ENCODE data around the gene CHST7.
"Not testable (repeated sequence)": the region's sequence is repeated elsewhere in the genome, so short reads cannot be mapped to it uniquely, and the experiment has no call there.

The CHST7 gene

GRCh38 chrX:46573331-46573891, at the start of gene CHST7:
Gene CHST7, plus strand, starts transcription at chrX:46573765. Its CDS starts 167 bp downstream, at chrX:46573932.
- peak; percentile 41 for DNase-seq (ENCODE audit: low read depth)

DNA sequence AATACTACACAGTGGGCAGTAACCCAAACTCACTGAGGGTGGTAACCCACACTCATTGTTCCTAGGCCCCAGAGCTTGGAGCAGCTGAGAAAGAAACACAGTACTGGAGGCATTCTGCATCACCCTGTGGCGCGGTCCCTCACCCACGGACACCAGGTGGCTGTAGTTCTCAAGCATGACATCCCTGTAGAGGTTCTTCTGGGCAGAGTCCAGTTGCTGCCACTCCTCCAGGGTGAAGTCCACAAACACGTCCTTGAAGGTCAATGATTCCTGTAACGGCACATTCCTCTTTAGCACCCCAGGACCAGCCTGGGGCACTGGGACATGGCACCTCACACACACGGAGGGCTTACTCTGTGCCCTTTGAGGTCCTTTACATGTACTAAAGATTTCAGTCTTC, 44.9 kb upstream of the CHST7 start:
- not testable (repeated sequence) for DNase-seq (ENCODE audit: low read depth)

DNA sequence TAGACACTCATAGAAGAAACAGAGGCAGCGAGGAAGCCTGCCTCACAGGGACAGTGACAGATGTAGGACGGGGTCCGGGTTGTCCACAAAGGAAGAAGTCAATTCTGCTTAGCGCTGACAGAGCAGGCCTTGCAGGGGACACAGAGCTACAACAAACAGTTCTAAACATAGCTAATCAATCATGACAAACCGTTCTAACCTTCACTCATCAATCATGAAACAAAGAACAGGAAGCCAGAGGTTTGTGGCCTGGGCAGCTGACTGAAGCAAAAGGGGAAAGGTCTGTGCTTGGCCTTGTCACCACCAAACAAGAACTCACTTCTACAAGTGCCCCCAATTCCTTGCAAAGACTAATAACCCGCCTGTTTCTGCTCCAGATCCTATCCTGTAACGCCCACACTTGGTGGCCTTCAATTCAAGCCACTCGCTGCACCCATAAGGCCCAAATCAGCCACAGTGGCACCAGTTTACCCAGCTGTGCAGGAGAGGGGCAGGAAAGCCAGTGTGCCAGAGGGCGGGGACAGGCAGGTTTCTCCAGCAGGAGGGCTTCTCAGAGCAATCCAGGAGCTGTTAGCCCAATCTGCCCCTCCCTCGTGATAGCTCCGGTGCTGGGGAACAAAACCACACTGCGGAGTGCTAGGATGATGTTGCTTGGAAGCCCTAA, 43.7 kb upstream of the CHST7 start:
- DNase-seq (ENCODE audit: low read depth): not testable (repeated sequence)

DNA sequence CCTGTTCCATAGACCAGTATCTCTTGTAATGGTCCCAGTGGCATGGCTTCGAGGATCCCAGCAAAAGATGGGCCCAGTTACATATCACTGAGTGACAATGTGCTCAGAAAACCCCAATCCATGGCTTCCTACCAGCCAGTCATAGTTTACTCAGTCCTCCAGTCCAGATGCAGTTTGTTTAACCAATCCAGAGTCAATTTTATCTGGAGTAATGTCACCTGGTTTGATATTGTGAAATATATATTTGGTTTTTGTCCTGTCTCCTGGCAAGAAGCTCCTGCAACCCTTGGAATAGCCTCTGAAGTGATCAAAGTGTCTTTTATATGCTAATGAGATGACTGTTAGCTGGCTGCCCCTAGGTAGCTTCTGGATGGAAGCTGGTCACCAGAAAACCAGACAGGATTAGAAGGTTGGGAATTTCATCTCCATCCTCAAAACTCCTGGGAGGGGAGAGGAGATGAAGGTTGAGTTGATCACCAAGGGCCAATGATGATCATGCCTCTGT, 43.1 kb upstream of the CHST7 start:
- not testable (repeated sequence) for DNase-seq (ENCODE audit: low read depth)

DNA sequence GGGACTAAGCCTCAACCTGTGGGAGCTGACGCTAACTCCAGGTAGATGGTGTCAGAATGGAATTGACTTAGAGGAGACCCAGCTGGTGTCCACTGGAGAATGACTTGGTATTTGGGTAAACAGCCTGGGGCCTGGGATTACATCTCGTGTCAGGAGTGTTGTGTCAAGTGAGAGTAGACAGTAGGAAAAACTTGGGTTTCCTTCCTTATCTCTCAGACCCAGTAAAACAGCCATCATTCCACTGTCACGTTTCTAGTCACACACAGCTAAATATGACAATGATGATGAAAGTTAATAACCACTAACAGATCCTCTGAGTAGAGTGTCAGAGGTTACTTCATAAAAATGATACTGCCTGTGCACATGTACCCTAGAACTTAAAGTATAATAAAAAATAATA, 42.1 kb upstream of the CHST7 start:
- no peak for DNase-seq (ENCODE audit: low read depth)

- DNase-seq (ENCODE audit: low read depth): no peak
Observed at GRCh38 chrX:46543441-46543840, 30.1 kb upstream of the CHST7 start.

GRCh38 chrX:46544527-46544926, 29.0 kb upstream of the CHST7 start:
- DNase-seq (ENCODE audit: low read depth): not testable (repeated sequence)

- DNase-seq (ENCODE audit: low read depth): peak; percentile 92
Observed at GRCh38 chrX:46545111-46546005, 28.2 kb upstream of the CHST7 start, which contains the start of gene ZNF674. Gene ZNF674, minus strand, starts transcription at chrX:46545421. Its CDS starts 3,334 bp downstream, at chrX:46542087.

GRCh38 chrX:46547857-46548256, 25.7 kb upstream of the CHST7 start:
- DNase-seq (ENCODE audit: low read depth): no peak

- DNase-seq (ENCODE audit: low read depth): no peak
Observed at GRCh38 chrX:46549914-46550313, 23.7 kb upstream of the CHST7 start.

DNA sequence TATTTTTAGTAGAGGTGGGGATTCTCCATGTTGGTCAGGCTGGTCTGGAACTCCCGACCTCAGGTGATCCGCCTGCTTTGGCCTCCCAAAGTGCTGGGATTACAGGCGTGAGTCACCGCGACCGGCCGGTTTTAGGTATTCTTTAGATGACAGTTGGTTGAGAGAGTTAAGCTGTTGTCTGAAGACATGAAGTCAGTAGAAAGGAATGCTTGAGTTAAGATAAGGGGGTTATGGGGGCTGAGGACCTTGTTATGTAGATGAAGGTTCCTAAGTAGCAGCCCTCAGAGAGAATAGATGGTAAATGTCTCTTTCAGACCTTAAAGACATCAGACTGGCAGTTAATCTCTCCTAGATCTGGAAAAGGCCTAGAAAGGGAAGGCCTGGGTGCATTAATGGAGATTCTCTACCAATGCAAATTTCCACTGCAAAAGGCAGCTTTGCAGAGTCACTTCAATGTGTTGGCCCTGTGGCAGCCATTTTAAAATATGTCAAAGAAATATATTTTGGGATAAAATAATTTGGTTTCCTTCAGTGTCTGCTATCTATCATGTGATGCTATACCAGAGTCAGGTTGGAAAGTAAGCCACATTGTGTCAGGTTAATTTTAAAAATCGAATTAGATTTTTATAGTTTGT, 22.0 kb upstream of the CHST7 start:
- no peak for DNase-seq (ENCODE audit: low read depth)

DNA sequence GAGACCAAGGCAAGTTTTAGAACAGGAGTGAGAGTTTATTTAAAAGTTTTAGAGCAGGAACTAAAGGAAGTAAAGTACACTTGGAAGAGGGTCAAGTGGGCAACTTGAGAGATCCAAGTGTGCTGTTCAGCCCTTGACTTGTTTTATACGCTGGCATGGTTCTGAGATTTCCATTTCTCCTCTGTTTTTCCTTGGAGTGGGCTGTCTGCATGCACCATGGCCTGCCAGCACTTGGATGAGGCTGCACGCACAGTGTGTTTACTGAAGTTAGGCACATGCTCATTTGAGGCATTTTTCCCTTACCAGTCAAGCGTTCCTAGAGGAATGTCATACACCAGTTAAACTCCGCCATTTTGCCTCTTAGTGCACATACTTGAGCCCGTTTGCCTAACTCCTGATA, 19.6 kb upstream of the CHST7 start:
- no peak for DNase-seq (ENCODE audit: low read depth)

DNA sequence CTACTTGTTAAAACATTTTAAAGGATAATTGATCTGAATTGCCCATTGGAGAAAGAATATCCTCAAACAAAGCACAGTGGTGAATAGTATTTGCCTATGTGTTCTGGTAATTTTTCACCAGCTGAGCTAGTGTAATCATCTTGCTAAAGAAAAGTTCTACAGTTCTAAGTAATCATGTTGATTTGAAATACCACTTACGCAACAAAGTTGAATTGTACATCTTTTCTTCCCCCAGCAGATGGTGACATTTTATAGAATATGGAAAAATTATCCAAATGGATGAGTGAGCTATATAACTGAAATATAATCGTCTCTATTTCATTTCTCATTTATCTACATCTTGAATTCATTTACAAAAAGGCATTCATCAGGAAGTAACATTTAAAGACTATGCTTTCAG, 18.6 kb upstream of the CHST7 start:
- DNase-seq (ENCODE audit: low read depth): no peak

- no peak for DNase-seq (ENCODE audit: low read depth)
Observed at GRCh38 chrX:46559062-46559461, 14.5 kb upstream of the CHST7 start.

GRCh38 chrX:46561824-46562657, 11.5 kb upstream of the CHST7 start:
- no peak for DNase-seq (ENCODE audit: low read depth)

GRCh38 chrX:46567388-46567787, 6.2 kb upstream of the CHST7 start:
- no peak for DNase-seq (ENCODE audit: low read depth)

DNA sequence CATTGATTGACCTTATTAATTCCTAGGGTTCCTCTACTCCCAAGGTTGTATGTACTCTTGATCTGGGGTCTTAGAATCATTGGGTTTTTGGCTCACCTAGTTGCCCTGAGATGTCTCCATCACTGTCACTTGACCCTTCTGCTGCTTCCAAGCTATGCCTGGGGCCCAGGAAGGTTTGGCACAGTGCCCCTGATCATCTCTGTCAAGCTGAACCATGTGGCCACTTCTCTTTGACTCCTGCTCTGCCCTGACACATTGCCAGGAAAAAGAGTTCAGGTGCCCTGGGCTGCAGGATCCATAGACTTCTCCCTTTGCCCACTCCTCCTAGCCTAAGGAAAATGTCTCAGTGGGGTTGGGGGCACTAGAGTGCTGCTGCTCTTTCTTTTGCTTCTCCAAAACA, 3.9 kb upstream of the CHST7 start:
- no peak for DNase-seq (ENCODE audit: low read depth)

DNA sequence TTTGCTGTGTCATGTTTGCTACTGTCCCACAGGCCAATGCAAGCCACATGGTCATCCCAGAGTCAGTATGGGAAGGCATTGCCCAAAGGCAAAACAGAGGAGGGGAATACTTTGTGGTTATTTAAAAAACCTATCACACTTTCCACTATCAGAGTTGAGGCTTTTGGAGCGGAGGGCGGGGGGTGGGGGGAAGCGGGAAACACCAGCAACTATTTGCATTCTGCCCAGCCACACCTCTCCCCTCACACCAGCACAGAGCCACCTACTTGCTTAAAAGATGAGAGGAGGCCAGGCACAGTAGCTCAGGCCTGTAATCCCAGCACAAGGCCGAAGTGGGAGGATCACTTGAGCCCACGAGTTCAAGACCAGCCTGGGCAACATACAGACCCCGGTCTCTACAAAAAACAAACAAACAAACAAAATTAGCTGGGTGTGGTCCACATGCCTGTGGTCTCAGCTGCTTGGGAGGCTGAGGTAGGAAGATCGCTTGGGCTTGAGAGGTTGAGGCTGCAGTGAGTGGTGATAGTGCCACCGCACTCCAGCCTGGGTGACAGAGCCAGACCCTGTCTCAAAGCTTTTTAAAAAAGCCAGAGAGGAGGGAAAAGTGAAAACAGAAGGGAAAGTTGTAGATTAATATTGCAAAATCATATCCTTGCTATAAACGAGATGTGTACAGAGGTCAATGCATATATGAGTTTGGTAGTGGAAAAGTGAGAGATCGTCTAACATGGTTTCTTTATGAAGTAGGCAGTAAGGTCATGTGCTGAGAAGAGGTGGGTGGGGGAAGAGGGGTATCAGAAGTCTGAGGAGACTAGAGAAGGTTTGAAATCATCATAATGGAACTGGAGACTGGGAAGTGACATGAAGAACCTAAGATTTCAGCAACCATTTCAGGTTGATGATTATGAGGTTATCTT, 1.9 kb upstream of the CHST7 start:
- no peak for DNase-seq (ENCODE audit: low read depth)

- DNase-seq (ENCODE audit: low read depth): no peak
Observed at GRCh38 chrX:46572340-46572936, 1.1 kb upstream of the CHST7 start.
